Uterus (tissue), 2 donors: ENCODE measurements around the gene ERVW-1.

Source experiments
- CTCF ChIP-seq, 4 experiments: fragments of 200-600 bp in 2 of 4; fragments of 450-650 bp in 2 of 4; sonication (generic) in 2 of 4; IDR thresholded peaks; one replicate each; pipeline ENCODE4 v1.5.1; 2016 to 2019; ENCODE audit warnings: antibody characterized with exemption in 4 of 4, mild to moderate bottlenecking in 2 of 4, moderate library complexity in 1 of 4
- POLR2A ChIP-seq, 2 donors: fragments of 450-650 bp; IDR thresholded peaks; one replicate each; pipeline ENCODE4 v1.6.1; 2016; ENCODE audit warnings: antibody characterized with exemption in 2 of 2, mild to moderate bottlenecking in 1 of 2, moderate library complexity in 1 of 2

DNA sequence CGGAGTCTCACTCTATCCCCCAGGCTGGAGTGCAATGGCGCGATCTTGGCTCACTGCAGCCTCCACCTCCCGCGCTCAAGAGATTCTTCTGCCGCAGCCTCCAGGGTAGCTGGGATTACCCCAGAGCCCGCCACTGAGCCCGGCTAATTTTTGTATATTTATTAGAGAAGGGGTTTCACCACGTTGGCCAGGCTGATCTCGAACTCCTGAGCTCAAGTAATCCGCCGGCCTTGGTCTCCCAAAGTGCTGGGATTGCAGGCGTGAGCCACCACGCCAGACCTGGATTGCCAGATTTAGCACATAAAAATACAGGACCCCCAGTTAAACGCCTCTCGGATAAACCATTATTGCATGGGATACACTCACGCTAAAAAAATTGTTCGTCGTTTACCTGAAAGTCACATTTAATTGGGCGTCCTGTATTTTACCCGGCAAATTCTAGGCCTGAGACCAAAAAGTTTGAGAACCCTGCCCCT is 30.8 kb downstream of the ERVW-1 start:
- TF ChIP-seq CTCF (IDR thresholded peaks at IDR 0.05) (no peak), POLR2A (IDR thresholded peaks at IDR 0.05) (no peak)
